ENCODE results near the gene CLK2. TPM values are rescaled to one million over a fixed set of nuclear protein-coding genes. Genes with fewer than 3 reads are reported as not detected.

CLK2 gene
- total and polyA plus RNA-seq, 2 of the 8 experiments (the other 6 are each of a cell fraction or from before 2014, with no cell fraction given), result 62.2 to 76.0 TPM

DNA sequence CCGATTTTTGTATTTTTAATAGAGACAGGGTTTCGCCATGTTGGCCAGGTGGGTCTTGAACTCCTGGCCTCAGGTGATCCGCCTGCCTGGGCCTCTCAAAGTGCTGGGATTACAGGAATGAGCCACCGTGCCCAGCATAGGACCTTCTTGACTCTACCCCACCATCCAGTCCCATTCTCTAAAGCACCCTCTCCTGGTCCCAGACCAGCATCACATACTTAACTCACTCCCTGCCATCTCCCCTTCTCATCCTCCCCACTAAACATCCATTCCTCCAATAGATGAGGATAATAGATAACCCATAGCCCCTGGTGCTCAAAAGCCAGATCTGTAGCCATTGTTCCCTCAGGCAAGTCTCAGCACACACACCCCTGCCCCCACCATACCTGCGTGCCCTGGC is 20.1 kb downstream of the CLK2 start:
- Histone ChIP-seq H4K8ac (ENCODE audit: extremely low read depth, insufficient read depth, low read length) (no peak overlapping the region; the same call in 1 of the 2 replicates), H4K5ac (ENCODE audit: insufficient read length, low read depth, low read length) (no peak overlapping the region), H2BK120ac (replicated peaks; ENCODE audit: low read depth, low read length) (no peak overlapping the region), H4K91ac (replicated peaks; ENCODE audit: insufficient read length, low read length) (no peak overlapping the region), H3K18ac (ENCODE audit: extremely low read depth, low read length) (no peak overlapping the region), H3K9me3 (ENCODE audit: insufficient read depth in 2 of 2, low read depth in 1 of 2, low read length in 1 of 2) (no peaks in the 10 kb centered on the region), H2BK20ac (ENCODE audit: low read length) (no peak overlapping the region), H2BK15ac (ENCODE audit: low read length) (peak overlapping the region; percentile 20; the same call in 1 of the 2 replicates), H3K4ac (replicated peaks; ENCODE audit: insufficient read length, low read depth, low read length) (no peak overlapping the region), H3K9ac (replicated peaks in 1 of 4; ENCODE audit: extremely low read depth in 1 of 4, low read depth in 3 of 4, low read length in 3 of 4) (no peak overlapping the region), H2BK5ac (ENCODE audit: low read depth, low read length) (no peak overlapping the region), H2AK5ac (ENCODE audit: low read depth, low read length) (no peak overlapping the region), H3K4me1 (replicated peaks in 1 of 4; ENCODE audit: control insufficient read depth in 3 of 4, insufficient read depth in 4 of 4, low read length in 3 of 4) (peaks cover 0 to 26% (median 16%) of the 10 kb centered on the region in 4 experiments; a peak in 6 of 7 replicates), H4K20me1 (replicated peaks in 1 of 2; ENCODE audit: control insufficient read depth in 1 of 2, insufficient read depth in 2 of 2, low read length in 2 of 2) (peaks cover 0 to 9% of the 10 kb centered on the region in 2 experiments), H3K27ac (ENCODE audit: low read depth, low read length) (no peak overlapping the region), H3K79me1 (ENCODE audit: low read depth, low read length) (no peaks in the 10 kb centered on the region), H3K4me2 (ENCODE audit: insufficient read depth in 1 of 2, low read depth in 2 of 2, low read length in 2 of 2) (peak overlapping the region in 1 of 2 experiments; percentile 79; a peak in 1 of 4 replicates), H3K14ac (ENCODE audit: insufficient read length) (no peak overlapping the region), H3K56ac (replicated peaks; ENCODE audit: insufficient read length, low read depth, low read length) (no peak overlapping the region), H2BK12ac (ENCODE audit: low read depth, low read length) (no peak overlapping the region; the same call in 1 of the 2 replicates), H3K79me2 (ENCODE audit: control insufficient read depth in 1 of 2, insufficient read depth in 2 of 2, low read length in 2 of 2) (0 out of 4 replicates have a peak, but pooled peaks cover 0 to 3% of the 10 kb centered on the region in 2 experiments), H3K27me3 (replicated peaks in 1 of 4; ENCODE audit: control insufficient read depth in 3 of 4, extremely low read depth in 1 of 4, insufficient read depth in 3 of 4, low read length in 3 of 4) (no peaks in the 10 kb centered on the region), H3K36me3 (ENCODE audit: control insufficient read depth in 2 of 4, insufficient read depth in 4 of 4, low read length in 3 of 4) (no peaks in the 10 kb centered on the region; a peak in 1 of 8 replicates), H3K23me2 (ENCODE audit: low read depth, low read length) (peaks cover 12% of the 10 kb centered on the region; the same call in 1 of the 2 replicates), H3K4me3 (ENCODE audit: extremely low read depth in 1 of 4, insufficient read depth in 2 of 4, low read depth in 3 of 4, low read length in 4 of 4) (no peak overlapping the region), H3K23ac (ENCODE audit: insufficient read length) (no peak overlapping the region), H2AFZ (ENCODE audit: low read length) (no peak overlapping the region)
- DNase-seq (ENCODE audit: low read depth in 1 of 2, low spot score in 2 of 2) (no peak), FAIRE-seq (no peak)
- ChIA-PET POLR2A (ENCODE audit: partially characterized antibody) (interaction anchor here (0.9 to 7.1 kb wide), 4 partner anchors 8 to 69 kb away, joined by 3 to 48 read pairs (median 17); partner anchors contain the start of genes CLK2 and SCAMP3), CTCF (ENCODE audit: partially characterized antibody) (interaction anchor here (3.3 to 15.2 kb wide), 5 partner anchors 11 to 69 kb away, joined by 16 to 227 read pairs (median 21); partner anchors contain the start of genes CLK2, FDPS and RUSC1)
- TF ChIP-seq, protein P1, sequence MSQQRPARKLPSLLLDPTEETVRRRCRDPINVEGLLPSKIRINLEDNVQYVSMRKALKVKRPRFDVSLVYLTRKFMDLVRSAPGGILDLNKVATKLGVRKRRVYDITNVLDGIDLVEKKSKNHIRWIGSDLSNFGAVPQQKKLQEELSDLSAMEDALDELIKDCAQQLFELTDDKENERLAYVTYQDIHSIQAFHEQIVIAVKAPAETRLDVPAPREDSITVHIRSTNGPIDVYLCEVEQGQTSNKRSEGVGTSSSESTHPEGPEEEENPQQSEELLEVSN (IDR thresholded peaks at IDR 0.05), result no peak
- no peak for TF ChIP-seq JUND (IDR thresholded peaks at IDR 0.05; ENCODE audit: low read length)
- 0 out of 4 replicates have a peak, but pooled peaks of 1 of the 2 experiments have one; percentile 7 for TF ChIP-seq RAD21 (IDR thresholded peaks at IDR 0.05 in 1 of 2, conservative IDR thresholded peaks at IDR 0.05 in 1 of 2; ENCODE audit: low read depth in 2 of 2, low read length in 2 of 2)
- no peak for TF ChIP-seq BCL11A (IDR thresholded peaks at IDR 0.05; ENCODE audit: low read depth in 2 of 2, low read length in 2 of 2)
- TF ChIP-seq, protein P2, sequence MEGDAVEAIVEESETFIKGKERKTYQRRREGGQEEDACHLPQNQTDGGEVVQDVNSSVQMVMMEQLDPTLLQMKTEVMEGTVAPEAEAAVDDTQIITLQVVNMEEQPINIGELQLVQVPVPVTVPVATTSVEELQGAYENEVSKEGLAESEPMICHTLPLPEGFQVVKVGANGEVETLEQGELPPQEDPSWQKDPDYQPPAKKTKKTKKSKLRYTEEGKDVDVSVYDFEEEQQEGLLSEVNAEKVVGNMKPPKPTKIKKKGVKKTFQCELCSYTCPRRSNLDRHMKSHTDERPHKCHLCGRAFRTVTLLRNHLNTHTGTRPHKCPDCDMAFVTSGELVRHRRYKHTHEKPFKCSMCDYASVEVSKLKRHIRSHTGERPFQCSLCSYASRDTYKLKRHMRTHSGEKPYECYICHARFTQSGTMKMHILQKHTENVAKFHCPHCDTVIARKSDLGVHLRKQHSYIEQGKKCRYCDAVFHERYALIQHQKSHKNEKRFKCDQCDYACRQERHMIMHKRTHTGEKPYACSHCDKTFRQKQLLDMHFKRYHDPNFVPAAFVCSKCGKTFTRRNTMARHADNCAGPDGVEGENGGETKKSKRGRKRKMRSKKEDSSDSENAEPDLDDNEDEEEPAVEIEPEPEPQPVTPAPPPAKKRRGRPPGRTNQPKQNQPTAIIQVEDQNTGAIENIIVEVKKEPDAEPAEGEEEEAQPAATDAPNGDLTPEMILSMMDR (IDR thresholded peaks at IDR 0.05; ENCODE audit: control extremely low read depth in 1 of 3, insufficient read depth in 1 of 3, low read depth in 1 of 3, low read length in 3 of 3), result peak in 2 of 3 experiments; percentile 1 to 32; a peak in 3 of 4 replicates
- no peak for TF ChIP-seq HDAC2 (IDR thresholded peaks at IDR 0.05; ENCODE audit: borderline replicate concordance in 1 of 2, low read depth in 2 of 2, low read length in 2 of 2)
- no peak for TF ChIP-seq EP300 (IDR thresholded peaks at IDR 0.05; ENCODE audit: borderline replicate concordance in 1 of 2, low read depth in 2 of 2, low read length in 2 of 2)
- 85% methylated on average over 5 of the region's 5 CpGs; no CpG with 5 or more reads in 1 of the 2 experiments for WGBS, 2 experiments (ENCODE audit: extremely low coverage in 1 of 2, insufficient coverage in 1 of 2, insufficient read length in 1 of 2, insufficient replicate concordance in 2 of 2, low coverage in 1 of 2, low lambda C conversion rate in 2 of 2, missing lambda C conversion rate in 1 of 2)

Data from H1 (cell line).